HL-60 (cell line): ENCODE data around the gene DLL3.
A peak's percentile ranks its signal among the peaks of the same experiment; 100 is the strongest.

Experiments used
- DNase-seq, 2 experiments: peaks; one replicate each; pipeline ENCODE4 v3.0.0-alpha.2; 2010 to 2020; ENCODE audit warnings: low read depth in 1 of 2, low spot score in 1 of 2
- H3K27ac ChIP-seq: fragments of 250-450 bp; sonication (Bioruptor Pico); replicated peaks from 2 replicates; pipeline ENCODE4 v1.5.1; 2020; ENCODE audit warnings: mild to moderate bottlenecking, moderate library complexity
- H3K27me3 ChIP-seq: fragments of 250-450 bp; sonication (Bioruptor Pico); 2 replicates; pipeline ENCODE4 v1.5.1; 2021; ENCODE audit warnings: mild to moderate bottlenecking, moderate library complexity; ENCODE audit not compliant: insufficient read depth, poor library complexity, severe bottlenecking
- H3K4me3 ChIP-seq: replicated peaks from 2 replicates; pipeline ENCODE4 v1.5.1; 2011; ENCODE audit warnings: mild to moderate bottlenecking, control low read depth, low read length; ENCODE audit not compliant: insufficient read depth
- CTCF ChIP-seq: IDR thresholded peaks from one replicate; pipeline ENCODE4 v1.5.1; 2011; ENCODE audit warnings: low read length, control low read depth, inconsistent platforms; ENCODE audit not compliant: insufficient read depth
- GABPA ChIP-seq: IDR thresholded peaks from 2 replicates; pipeline ENCODE4 v1.6.1; 2012; ENCODE audit warnings: low read depth
- POLR2AphosphoS5 ChIP-seq: IDR thresholded peaks from 2 replicates; pipeline ENCODE4 v1.6.1; 2012; ENCODE audit warnings: low read depth
- REST ChIP-seq: IDR thresholded peaks from 2 replicates; pipeline ENCODE4 v1.6.1; 2012; ENCODE audit warnings: low read depth; ENCODE audit not compliant: insufficient replicate concordance
- SPI1 ChIP-seq: IDR thresholded peaks from 2 replicates; pipeline ENCODE4 v1.6.1; 2012; ENCODE audit warnings: low read depth, mild to moderate bottlenecking, borderline replicate concordance

DLL3 gene

GRCh38 chr19:39506598-39506943 lies 7.8 kb downstream of the DLL3 start:
- no peak for DNase-seq
- TF ChIP-seq POLR2AphosphoS5 (no peak), SPI1 (no peak), GABPA (no peak), REST (no peak)
- no peak overlapping the region for H3K27ac ChIP-seq
- peaks cover 18% of the 10 kb centered on the region for H3K27me3 ChIP-seq
- H3K4me3 ChIP-seq = no peak overlapping the region

GRCh38 chr19:39506944-39507714 lies 8.4 kb downstream of the DLL3 start:
- Histone ChIP-seq H3K27me3 (peaks cover 18% of the 10 kb centered on the region), H3K4me3 (peak overlapping the region; percentile 45), H3K27ac (no peak overlapping the region)
- peak; percentile 28 to 57 for DNase-seq
- TF ChIP-seq POLR2AphosphoS5 = no peak
- no peak for TF ChIP-seq SPI1
- no peak for TF ChIP-seq REST
- no peak for TF ChIP-seq CTCF
- no peak for TF ChIP-seq GABPA

GRCh38 chr19:39507715-39508364 lies 9.1 kb downstream of the DLL3 start:
- TF ChIP-seq REST = no peak
- no peak for TF ChIP-seq SPI1
- TF ChIP-seq CTCF = no peak
- no peak for TF ChIP-seq GABPA
- TF ChIP-seq POLR2AphosphoS5 = no peak
- Histone ChIP-seq H3K27ac (no peak overlapping the region), H3K27me3 (peaks cover 18% of the 10 kb centered on the region), H3K4me3 (no peak overlapping the region; the same call in 1 of the 2 replicates)
- DNase-seq = no peak
